NCI-H1694 treated with DMSO at 0.1 percent for 48 hours (cell line): ENCODE data around the gene SULF2.

Experiments used
- DNase-seq: peaks from one replicate; lab custom pipeline; 2025; lab: John Stamatoyannopoulos, UW

Gene SULF2

DNA sequence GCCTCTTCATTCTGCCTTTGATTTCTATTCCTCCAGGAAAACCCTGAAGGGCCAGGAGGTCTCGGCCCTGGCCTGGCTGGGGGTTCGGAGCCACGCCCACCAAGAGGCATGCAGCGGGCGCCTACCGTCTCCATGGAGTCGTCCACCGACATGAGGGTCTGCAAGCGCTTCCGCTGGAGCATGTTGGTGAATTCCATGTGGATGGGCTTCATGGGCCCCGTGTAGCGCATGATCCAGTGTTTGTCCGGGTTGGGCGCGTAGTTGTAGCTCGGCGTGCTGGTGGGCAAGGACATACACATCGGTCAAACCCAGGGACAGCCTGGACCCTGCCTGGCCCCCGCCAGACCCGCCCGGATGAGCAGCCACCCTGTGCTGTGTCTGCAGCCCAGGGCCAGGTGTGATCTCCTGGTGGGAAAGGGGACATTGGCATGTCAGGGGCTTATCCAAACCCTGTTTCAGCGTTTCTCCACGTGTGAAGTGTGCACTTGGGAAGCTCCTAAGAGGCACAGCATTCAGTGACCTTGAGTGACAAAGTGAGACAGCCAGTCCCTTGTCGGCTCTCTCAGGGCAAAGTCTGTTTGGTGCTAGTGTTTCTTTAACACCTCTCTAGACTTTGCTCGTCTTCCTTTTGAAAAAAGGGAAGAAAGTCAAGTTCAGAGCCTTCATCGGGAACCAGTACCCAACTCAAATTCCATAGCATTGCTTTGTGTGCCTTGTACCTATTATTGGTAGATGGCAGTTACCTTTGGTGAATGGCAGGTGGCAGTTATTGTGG, 100.8 kb downstream of the SULF2 start:
- no peak for DNase-seq

DNA sequence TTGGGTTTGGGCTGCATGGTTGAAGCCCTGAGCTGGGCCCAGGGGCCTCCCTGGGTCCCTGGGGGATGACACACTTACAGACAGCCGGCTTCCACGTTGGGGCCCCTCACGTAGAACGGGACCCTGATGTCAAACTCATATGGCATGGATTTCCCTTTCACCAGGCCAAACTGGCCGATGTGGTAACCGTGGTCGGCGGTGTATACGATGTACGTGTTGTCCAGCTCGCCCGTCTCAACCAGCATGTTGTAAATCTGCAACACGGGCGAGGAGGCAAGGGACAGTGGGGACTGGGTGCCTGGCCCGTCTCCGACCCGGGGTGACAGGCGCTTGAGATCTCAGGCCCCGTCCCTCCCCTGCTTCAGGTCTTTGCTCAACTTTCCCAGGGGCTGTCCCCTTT, 102.4 kb downstream of the SULF2 start:
- DNase-seq, result no peak

DNA sequence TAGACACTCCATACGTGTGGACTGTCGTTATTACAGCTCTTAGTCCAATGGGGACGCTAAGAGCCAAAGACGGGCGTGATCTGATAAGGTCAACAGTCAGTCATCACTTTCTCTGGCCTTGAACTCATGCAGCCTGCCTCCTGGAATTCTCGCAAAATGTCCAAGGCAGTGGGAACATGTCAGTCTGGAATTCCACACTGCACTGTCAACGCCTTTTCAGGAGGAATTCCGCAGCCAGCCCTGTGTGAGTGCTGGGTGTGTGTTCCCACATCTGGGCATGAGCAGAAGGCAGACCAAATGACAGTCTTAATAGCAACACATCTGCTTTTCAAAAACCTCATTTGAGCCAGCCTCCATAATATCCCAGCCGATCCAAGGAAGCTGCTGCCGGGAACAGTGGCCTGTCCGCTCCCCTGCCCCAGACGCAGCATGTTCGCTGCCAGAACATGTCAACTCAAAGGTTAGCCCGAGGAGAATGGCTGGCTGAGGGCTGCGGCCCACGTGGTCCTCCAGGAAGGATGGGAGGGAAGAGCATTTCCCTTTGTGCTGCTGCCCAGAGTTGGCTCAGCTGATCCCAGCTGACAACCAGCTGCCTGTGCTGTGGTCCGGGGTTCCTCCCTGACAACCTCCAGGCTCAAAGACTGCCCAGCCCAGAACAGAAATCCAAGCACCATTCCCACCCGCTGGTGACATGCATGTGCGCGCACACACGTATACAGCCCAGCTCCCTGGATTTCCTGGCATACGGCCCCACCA, 103.1 kb downstream of the SULF2 start:
- no peak for DNase-seq

- DNase-seq, result no peak
Measured at GRCh38 chr20:47680804-47681529, 104.3 kb downstream of the SULF2 start.

- DNase-seq, result no peak
Measured at GRCh38 chr20:47679462-47679861, 105.8 kb downstream of the SULF2 start.

DNA sequence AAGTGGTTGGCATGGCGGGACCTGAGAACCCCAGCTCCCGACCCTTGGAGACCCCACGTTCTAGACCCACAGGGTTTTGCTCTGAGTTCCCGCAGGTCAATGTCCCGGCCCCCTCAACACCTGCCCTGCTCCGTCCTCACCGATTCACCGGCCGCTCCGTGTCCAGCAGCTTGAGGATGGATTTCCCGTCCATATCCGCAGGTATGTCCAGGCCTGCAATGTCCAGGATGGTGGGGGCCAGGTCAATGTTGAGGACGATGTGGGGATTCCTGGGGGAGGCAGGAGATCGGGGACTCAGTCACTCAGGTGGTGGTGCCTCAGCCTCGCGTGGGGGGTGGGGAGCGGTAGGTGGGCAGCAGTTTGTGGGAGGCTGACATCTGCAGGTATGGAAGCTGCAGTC, 106.7 kb downstream of the SULF2 start:
- DNase-seq, result no peak

DNA sequence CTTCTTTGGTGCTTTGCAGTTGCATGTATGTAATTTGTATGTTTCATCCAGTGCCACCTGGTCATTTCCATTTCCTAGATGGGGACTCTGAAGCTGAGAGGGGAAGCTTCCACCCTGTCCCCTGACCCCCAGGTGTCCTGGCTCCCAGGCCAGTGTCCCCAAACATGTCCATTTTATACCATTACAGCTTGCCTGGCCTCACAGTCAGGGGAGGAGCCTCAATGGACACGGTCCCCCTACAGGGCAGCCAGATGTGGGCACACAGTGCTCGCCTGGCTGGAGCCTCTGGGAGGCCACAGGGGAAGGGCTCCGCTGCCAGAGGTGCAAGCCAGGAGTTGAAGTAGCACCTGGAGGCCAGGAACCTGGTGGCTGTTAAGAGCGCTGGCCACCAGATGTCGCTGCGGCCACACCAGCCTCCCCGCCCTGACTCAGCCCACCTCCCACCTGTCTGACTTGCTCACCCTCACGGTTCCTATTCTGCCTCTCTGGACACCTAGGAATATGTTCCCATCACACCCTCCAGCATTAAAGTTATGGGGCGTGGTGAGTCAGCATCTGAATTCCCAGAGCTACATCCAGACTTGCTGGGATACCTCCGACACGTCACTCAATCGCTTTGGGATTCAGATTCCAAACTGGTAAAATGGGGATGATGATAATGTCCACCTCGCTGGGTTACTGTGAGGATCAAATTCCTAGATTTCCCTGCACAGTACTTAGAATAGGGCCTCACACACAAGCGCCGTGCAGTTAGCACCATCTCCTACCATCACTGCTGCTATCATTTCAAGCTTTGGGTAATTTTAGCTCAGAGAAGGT, 107.4 kb downstream of the SULF2 start:
- DNase-seq, result no peak

DNA sequence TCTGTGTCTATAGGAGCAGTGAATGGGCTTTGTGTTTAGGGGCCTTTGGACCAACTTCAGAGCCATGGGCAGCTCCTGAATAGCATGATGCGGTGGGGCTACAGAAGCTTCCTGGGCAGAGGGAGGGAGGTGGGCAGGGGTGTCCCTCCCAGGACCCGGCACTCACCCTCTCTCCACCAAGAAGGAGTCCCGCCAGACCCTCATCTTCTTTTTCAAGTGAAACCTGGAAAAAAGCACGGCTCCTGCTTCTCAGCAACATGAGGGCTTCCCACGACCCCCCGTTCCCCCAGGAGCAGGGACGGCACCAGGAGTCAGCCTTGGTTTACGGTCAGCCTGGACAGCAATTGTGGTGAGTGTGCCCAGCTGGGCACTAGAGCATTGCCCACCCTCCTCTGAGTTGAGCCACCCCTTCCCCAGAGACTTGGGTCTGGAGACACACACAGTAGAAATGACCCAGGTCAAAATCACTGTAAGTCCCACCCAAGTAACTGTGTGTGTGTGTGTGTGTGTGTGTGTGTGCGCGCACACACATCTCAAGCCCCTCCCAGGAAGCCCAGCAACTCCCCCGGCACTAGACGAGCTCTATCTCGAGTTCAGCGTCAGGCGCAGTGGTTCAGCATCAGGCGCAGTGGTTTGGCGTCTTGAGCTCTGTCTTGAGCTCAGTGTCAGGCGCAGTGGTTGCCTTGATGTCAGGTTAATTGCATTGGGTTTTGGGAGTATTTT, 108.2 kb downstream of the SULF2 start:
- no peak for DNase-seq

GRCh38 chr20:47676219-47676721, 109.0 kb downstream of the SULF2 start:
- no peak for DNase-seq

- no peak for DNase-seq
Measured at GRCh38 chr20:47675190-47676142, 109.8 kb downstream of the SULF2 start.

DNA sequence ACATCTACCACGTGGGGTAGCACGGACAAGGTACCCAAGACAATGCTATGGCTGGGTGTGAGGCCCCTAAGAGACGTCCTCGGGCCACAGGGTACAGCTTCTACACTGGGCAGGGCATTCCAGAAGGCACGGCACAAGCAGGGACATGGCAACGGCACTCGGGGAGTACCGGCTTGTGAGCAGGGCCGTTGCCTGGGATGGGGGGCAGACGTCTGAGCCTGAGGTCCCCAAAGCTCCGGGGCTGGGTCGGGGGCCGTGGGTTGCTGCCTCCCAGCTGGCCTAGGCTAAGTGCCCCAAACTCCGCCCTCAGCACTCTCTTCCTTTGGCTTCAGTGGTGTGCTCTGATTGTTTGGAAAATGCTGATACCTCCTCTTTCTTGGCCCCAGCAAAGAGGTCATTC, 110.6 kb downstream of the SULF2 start:
- no peak for DNase-seq

DNA sequence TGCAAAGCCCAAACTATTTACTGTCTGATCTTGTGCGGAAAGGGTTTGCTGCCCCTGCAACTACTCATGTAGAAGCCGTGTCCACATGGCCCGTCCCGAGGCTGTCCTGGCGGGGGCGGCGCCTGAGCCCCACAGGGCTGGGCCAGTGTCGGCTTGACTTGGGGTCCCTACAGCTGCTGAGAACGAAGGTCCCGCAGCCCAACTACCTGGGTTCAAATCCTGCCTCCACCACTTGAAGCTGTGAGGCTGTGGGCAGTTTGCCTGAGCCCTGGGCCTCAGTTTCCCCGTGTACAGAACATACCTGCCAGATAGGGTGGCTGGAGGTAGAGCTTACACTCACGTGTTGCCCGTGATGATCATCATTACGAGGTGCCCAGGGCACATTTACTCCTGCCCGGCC, 111.1 kb downstream of the SULF2 start:
- no peak for DNase-seq

DNA sequence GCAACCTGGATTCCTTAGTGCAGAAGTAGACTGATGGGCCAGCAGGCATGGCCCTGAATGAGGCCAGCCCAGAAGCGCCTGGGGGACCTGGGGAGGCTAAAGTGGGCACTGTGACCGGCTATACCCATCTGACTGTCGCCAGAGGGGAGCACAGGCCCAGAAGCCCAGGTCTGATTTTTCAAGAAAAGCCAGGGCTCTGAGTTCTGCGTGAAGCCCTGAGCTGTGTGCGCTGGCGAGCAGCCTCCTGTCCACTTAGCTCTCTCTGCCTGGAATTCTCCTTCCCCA, 111.7 kb downstream of the SULF2 start:
- DNase-seq, result no peak

- no peak for DNase-seq
Measured at GRCh38 chr20:47672886-47673670, 112.2 kb downstream of the SULF2 start.

GRCh38 chr20:47672166-47672565, 113.1 kb downstream of the SULF2 start:
- DNase-seq, result no peak

DNA sequence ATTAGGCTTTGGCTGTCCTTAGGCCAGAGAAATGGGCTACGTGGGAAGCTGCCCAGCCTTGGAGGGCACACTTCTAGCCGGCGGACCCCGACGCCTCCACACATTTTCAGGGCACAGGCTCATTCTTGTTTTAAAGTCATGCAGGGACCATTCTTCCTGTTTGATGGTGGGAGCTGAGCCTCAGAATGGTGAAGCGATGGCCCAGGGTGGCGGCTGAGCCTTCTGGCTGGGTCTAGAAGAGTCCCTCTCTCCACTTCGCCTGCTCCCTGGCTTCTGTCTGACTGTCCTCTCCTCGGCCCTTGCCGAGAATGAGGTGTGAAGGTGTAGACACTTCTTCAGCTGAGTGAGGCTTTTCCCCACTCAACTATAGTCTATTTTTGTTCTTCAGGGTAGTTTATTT, 114.4 kb downstream of the SULF2 start:
- DNase-seq, result no peak

DNA sequence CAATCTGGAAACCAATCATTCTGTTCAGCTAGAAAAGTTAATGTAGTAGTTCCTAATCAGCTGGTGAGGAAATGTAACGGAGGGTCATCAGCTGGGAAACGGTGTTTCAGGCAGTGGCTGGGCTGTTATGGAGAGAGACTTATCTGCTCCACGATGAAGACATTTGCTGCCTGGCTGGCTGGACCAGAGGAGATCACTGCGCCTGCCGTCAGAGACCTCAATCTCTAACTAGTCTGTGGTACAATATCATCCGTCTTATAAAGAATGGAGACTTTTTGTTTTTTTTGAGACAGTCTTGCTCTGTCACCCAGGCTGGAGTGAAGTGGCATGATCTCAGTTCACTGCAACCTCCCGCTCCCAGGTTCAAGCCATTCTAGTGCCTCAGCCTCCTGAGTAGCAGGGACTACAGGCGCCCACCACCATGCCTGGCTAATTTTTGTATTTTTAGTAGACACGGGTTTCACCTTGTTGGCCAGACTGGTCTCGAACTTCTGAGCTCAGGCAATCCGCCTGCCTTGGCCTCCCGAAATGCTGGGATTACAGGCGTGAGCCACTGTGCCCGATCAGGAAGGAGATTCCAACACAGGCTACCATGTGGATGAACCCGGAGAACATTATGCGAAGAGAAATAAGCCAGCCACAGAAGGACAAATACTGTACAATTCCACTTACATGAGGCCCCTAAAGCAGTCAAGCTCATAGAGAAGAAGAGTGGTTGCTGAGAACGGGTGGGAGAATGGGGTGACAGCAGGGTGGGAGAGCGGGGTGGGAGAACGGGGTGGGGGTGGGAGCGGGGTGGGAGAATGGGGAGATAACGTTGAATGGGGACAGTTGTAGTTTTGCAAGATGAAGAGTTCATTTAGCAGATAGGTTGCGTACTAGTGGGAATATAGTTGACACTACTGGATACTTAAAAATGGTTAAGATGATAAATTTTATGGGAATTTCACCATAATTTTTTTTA, 115.1 kb downstream of the SULF2 start:
- DNase-seq, result no peak

DNA sequence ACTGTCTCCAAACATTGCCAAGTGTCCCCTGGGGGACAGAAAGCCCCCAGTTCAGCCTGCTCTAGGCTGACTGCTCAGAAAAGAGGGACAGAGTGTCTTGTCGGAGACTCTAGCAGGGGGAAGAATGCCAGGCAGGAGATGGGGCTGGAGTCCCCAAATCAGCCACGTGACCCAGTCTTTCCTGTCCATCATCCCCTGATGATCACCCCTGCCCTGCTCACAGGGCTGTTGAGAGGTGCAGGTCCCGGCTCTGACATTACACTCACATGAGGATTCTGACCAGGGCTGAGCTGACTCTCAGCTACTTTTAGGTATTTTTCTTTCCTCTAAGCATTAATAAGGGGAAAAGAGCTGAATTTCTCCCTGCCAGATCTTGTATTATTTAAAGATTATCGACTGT, 115.8 kb downstream of the SULF2 start:
- no peak for DNase-seq

- no peak for DNase-seq
Measured at GRCh38 chr20:47669152-47669425, 116.2 kb downstream of the SULF2 start.
